Trophoblast cell (in vitro differentiated cells and primary cell): ENCODE data around the gene CARD19.

Experiments used
- DNase-seq, 2 donors: peaks; one replicate each; pipeline ENCODE4 v3.0.0-alpha.2; 2016
- H2AFZ ChIP-seq: 2 replicates; pipeline ENCODE4 v1.6.1; 2013; ENCODE audit warnings: low read length, moderate library complexity, mild to moderate bottlenecking; ENCODE audit not compliant: insufficient read depth, poor library complexity
- H2AK5ac ChIP-seq: 2 replicates; pipeline ENCODE4 v1.6.1; 2013; ENCODE audit warnings: mild to moderate bottlenecking, low read length
- H2BK120ac ChIP-seq: 2 replicates; pipeline ENCODE4 v1.6.1; 2013; ENCODE audit warnings: low read length, mild to moderate bottlenecking, moderate library complexity; ENCODE audit not compliant: insufficient read depth, poor library complexity
- H2BK12ac ChIP-seq: 2 replicates; pipeline ENCODE4 v1.6.1; 2013; ENCODE audit warnings: mild to moderate bottlenecking, low read length, moderate library complexity
- H2BK5ac ChIP-seq: 2 replicates; pipeline ENCODE4 v1.6.1; 2013; ENCODE audit warnings: low read length, low read depth, moderate library complexity, mild to moderate bottlenecking; ENCODE audit not compliant: poor library complexity
- H3K14ac ChIP-seq: 2 replicates; pipeline ENCODE4 v1.6.1; 2013; ENCODE audit warnings: mild to moderate bottlenecking, low read length
- H3K18ac ChIP-seq: 2 replicates; pipeline ENCODE4 v1.6.1; 2013; ENCODE audit warnings: mild to moderate bottlenecking, low read length
- H3K23ac ChIP-seq: 2 replicates; pipeline ENCODE4 v1.6.1; 2013; ENCODE audit warnings: low read length
- H3K27ac ChIP-seq: 2 replicates; pipeline ENCODE4 v1.5.1; 2013; ENCODE audit warnings: low read depth, mild to moderate bottlenecking, inconsistent platforms, low read length, moderate library complexity
- H3K27me3 ChIP-seq: 2 replicates; pipeline ENCODE4 v1.6.1; 2013; ENCODE audit warnings: inconsistent platforms, mild to moderate bottlenecking, low read length, moderate library complexity; ENCODE audit not compliant: insufficient read depth
- H3K36me3 ChIP-seq, 2 experiments: 1 replicate in 1 of 2; 2 replicates in 1 of 2; pipeline ENCODE4 v1.6.1; 2013; ENCODE audit warnings: low read length in 2 of 2, mild to moderate bottlenecking in 2 of 2, moderate library complexity in 1 of 2; ENCODE audit not compliant: insufficient read depth in 2 of 2, control insufficient read depth in 1 of 2
- H3K4ac ChIP-seq: 2 replicates; pipeline ENCODE4 v1.6.1; 2013; ENCODE audit warnings: low read depth, mild to moderate bottlenecking, low read length, moderate library complexity
- H3K4me1 ChIP-seq, 2 experiments: 1 replicate in 1 of 2; 2 replicates in 1 of 2; pipeline ENCODE4 v1.6.1; 2013; ENCODE audit warnings: low read length in 2 of 2, mild to moderate bottlenecking in 2 of 2, moderate library complexity in 1 of 2; ENCODE audit not compliant: insufficient read depth in 2 of 2, control insufficient read depth in 1 of 2
- H3K4me2 ChIP-seq: 2 replicates; pipeline ENCODE4 v1.6.1; 2013; ENCODE audit warnings: inconsistent platforms, mild to moderate bottlenecking, low read length, moderate library complexity
- H3K4me3 ChIP-seq: 2 replicates; pipeline ENCODE4 v1.5.1; 2013; ENCODE audit warnings: mild to moderate bottlenecking, low read depth, low read length, inconsistent platforms
- H3K79me1 ChIP-seq: one replicate; pipeline ENCODE4 v1.6.1; 2013; ENCODE audit warnings: low read length
- H3K79me2 ChIP-seq: 2 replicates; pipeline ENCODE4 v1.6.1; 2013; ENCODE audit warnings: low read length, mild to moderate bottlenecking; ENCODE audit not compliant: control insufficient read depth, insufficient read depth, poor library complexity
- H3K9ac ChIP-seq: 2 replicates; pipeline ENCODE4 v1.6.1; 2013; ENCODE audit warnings: mild to moderate bottlenecking, low read length
- H3K9me3 ChIP-seq: 2 replicates; pipeline ENCODE4 v1.6.1; 2013; ENCODE audit warnings: low read depth, mild to moderate bottlenecking, control low read depth, inconsistent platforms, low read length; ENCODE audit not compliant: insufficient read depth
- H4K12ac ChIP-seq: 2 replicates; pipeline ENCODE4 v1.6.1; 2013; ENCODE audit warnings: low read depth, mild to moderate bottlenecking, low read length, moderate library complexity
- H4K8ac ChIP-seq: 2 replicates; pipeline ENCODE4 v1.6.1; 2013; ENCODE audit warnings: low read depth, mild to moderate bottlenecking, low read length, moderate library complexity
- H4K91ac ChIP-seq: one replicate; pipeline ENCODE4 v1.6.1; 2013; ENCODE audit warnings: low read depth, mild to moderate bottlenecking, low read length, moderate library complexity
- WGBS: extraction: QIAGEN DNeasy Blood & Tissue Kit; methylation state at CpG from one replicate; pipeline ENCODE4 v1.1.7; 2013; ENCODE audit warnings: missing lambda C conversion rate; ENCODE audit not compliant: insufficient read length, insufficient coverage; ENCODE audit errors: extremely low coverage; 5-methylcytosine and 5-hydroxymethylcytosine counted together

CARD19 gene

GRCh38 chr9:93149361-93149760, 53.3 kb downstream of the CARD19 start:
- no peak overlapping the region for H4K8ac ChIP-seq
- no peaks in the 10 kb centered on the region for H3K27me3 ChIP-seq
- no peak overlapping the region for H3K18ac ChIP-seq
- H4K12ac ChIP-seq, result no peak overlapping the region
- no peak overlapping the region for H4K91ac ChIP-seq
- H3K9me3 ChIP-seq, result peaks cover 6% of the 10 kb centered on the region
- no peak overlapping the region for H3K4me2 ChIP-seq
- DNase-seq, result peak in 1 of 2 donors; percentile 35
- no peak overlapping the region for H3K27ac ChIP-seq
- no peak overlapping the region for H3K14ac ChIP-seq
- no peak overlapping the region for H2AFZ ChIP-seq
- H3K23ac ChIP-seq, result no peak overlapping the region
- no peaks in the 10 kb centered on the region for H3K36me3 ChIP-seq
- no peaks in the 10 kb centered on the region for H3K79me2 ChIP-seq
- no peak overlapping the region for H3K9ac ChIP-seq
- no peak overlapping the region for H2BK120ac ChIP-seq
- WGBS, result no CpG with 5 or more reads among the region's 1 CpG
- H3K4ac ChIP-seq, result no peak overlapping the region
- no peak overlapping the region for H3K4me3 ChIP-seq
- H3K4me1 ChIP-seq, result no peaks in the 10 kb centered on the region
- H3K79me1 ChIP-seq, result no peaks in the 10 kb centered on the region
- no peak overlapping the region for H2BK5ac ChIP-seq
- no peak overlapping the region for H2BK12ac ChIP-seq
- H2AK5ac ChIP-seq, result no peak overlapping the region

DNA sequence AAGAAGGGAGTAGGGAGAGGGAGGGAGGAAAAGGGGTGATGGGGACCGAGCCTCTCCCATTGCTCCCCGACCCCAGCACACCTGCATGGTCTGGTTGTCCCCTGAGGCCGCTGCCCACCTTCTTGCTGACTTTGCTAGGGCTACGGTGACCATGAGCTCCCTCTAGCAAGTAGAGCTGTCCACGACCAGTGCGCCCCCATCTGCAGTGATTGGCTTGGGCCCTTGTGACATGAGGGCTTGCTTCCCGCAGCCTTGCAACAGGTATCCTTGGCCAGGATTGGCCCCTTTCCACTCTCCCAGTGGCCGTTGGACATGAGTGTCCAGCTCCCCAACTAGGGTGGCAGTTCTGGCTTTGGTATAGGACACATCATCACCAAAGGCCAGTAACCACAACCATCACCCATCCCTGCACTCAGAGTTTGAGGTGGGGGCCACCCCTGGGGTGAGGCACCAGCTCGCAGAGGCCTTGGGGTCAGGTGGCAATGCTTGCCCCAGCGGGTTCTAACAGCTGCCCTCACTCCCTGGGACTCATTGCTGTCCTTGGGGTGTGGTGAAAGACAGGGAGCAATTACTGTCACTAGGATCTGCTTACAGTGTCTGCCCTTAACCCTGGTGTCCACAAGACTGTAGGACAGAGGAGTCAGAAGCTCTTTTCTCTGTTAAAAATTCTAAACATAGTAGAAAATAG, 55.2 kb downstream of the CARD19 start:
- no CpG with 5 or more reads among the region's 10 CpGs for WGBS

GRCh38 chr9:93154293-93154903, 58.4 kb downstream of the CARD19 start:
- Histone ChIP-seq H3K18ac (no peak overlapping the region), H3K79me2 (no peaks in the 10 kb centered on the region), H3K4me3 (no peak overlapping the region), H3K9ac (no peak overlapping the region), H4K8ac (no peak overlapping the region), H4K91ac (no peak overlapping the region), H2BK5ac (no peak overlapping the region), H3K79me1 (no peaks in the 10 kb centered on the region), H3K27ac (no peak overlapping the region), H2AK5ac (no peak overlapping the region), H3K14ac (no peak overlapping the region), H3K9me3 (peaks cover 7% of the 10 kb centered on the region), H3K27me3 (no peaks in the 10 kb centered on the region), H2BK12ac (no peak overlapping the region), H2BK120ac (no peak overlapping the region), H3K4me1 (no peaks in the 10 kb centered on the region), H3K23ac (no peak overlapping the region), H4K12ac (no peak overlapping the region), H3K36me3 (no peaks in the 10 kb centered on the region), H3K4me2 (no peak overlapping the region), H3K4ac (no peak overlapping the region), H2AFZ (no peak overlapping the region)
- peak in 1 of 2 donors; percentile 48 for DNase-seq
- no CpG with 5 or more reads among the region's 14 CpGs for WGBS

More for the DNA sequence above, 55.2 kb downstream of the CARD19 start:
- Histone ChIP-seq H3K4ac (no peak overlapping the region), H2AK5ac (no peak overlapping the region), H3K27ac (no peak overlapping the region), H3K36me3 (no peaks in the 10 kb centered on the region), H3K4me2 (no peak overlapping the region), H3K79me1 (no peaks in the 10 kb centered on the region), H2BK5ac (no peak overlapping the region), H3K23ac (no peak overlapping the region), H3K4me3 (no peak overlapping the region), H3K79me2 (no peaks in the 10 kb centered on the region), H4K12ac (no peak overlapping the region), H3K4me1 (no peaks in the 10 kb centered on the region), H3K9me3 (peaks cover 7% of the 10 kb centered on the region), H3K9ac (no peak overlapping the region), H3K27me3 (no peaks in the 10 kb centered on the region), H2AFZ (no peak overlapping the region), H4K91ac (no peak overlapping the region), H2BK12ac (no peak overlapping the region), H2BK120ac (no peak overlapping the region), H3K18ac (no peak overlapping the region), H4K8ac (no peak overlapping the region), H3K14ac (no peak overlapping the region)
- DNase-seq, result no peak

DNA sequence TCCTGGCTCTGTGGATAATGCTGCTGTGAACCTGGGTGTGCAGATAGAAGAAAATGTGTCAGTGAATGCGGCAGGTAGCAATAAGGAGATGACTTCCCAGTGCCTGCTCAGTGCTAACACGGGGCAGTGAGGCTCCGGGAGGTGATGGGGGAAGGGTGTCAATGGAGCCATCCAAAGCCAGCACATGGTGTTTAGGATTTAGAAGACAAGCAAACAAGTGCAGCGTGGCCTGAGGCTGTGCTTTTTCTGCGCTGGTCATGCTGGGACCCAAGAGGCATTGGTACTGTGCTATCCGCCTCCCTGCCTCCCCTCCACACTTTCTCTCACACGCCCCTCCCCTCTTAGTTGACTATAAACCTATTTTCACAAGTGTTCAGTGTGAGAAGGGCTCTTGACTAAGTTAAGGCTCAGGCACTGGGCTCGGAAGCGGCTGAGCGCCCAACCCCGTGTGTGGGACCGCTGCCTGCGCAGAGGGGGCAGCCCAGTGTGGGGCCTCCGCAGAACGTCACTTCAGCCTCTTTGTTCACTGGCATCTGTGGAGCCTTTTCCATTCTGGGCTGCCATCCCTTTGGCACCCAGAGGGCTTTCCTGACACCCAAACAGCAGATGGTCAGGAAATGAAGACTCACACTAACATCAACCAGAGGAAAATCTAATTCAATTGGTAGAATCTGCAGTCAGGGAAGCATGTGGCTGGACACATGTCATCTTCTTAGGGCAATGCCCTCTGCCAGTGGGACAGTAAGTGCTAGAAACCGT, 59.9 kb downstream of the CARD19 start:
- no peak for DNase-seq
- Histone ChIP-seq H3K36me3 (no peaks in the 10 kb centered on the region), H2BK12ac (no peak overlapping the region), H3K14ac (no peak overlapping the region), H3K18ac (no peak overlapping the region), H3K23ac (no peak overlapping the region), H3K9me3 (peaks cover 7% of the 10 kb centered on the region), H3K4me2 (no peak overlapping the region), H2AFZ (peak overlapping the region; percentile 14), H3K27me3 (no peaks in the 10 kb centered on the region), H4K12ac (no peak overlapping the region), H3K79me2 (no peaks in the 10 kb centered on the region), H4K8ac (no peak overlapping the region), H2BK5ac (no peak overlapping the region), H3K4me3 (no peak overlapping the region), H3K4ac (no peak overlapping the region), H3K79me1 (no peaks in the 10 kb centered on the region), H3K27ac (no peak overlapping the region), H4K91ac (no peak overlapping the region), H2AK5ac (no peak overlapping the region), H3K4me1 (no peaks in the 10 kb centered on the region), H2BK120ac (no peak overlapping the region), H3K9ac (no peak overlapping the region)
- WGBS, result no CpG with 5 or more reads among the region's 16 CpGs
